Neuronal stem cell (in vitro differentiated cells): Measurements from ENCODE around the gene PRKAG1.
A peak's percentile ranks its signal among the peaks of the same experiment; 100 is the strongest.

Experiments used
- DNase-seq: peaks from one replicate; pipeline ENCODE4 v3.0.0-alpha.2; 2013; ENCODE audit warnings: low spot score
- H2AFZ ChIP-seq: one replicate; pipeline ENCODE4 v1.6.1; 2013; ENCODE audit warnings: mild to moderate bottlenecking, low read length, inconsistent platforms
- H2AK5ac ChIP-seq: 2 replicates; pipeline ENCODE4 v1.6.1; 2013; ENCODE audit warnings: low read depth, mild to moderate bottlenecking, inconsistent platforms, low read length, moderate library complexity, mixed read lengths
- H2BK120ac ChIP-seq: 2 replicates; pipeline ENCODE4 v1.6.1; 2013; ENCODE audit warnings: low read depth, mild to moderate bottlenecking, inconsistent platforms, low read length, moderate library complexity, mixed read lengths
- H2BK12ac ChIP-seq: one replicate; pipeline ENCODE4 v1.6.1; 2013; ENCODE audit warnings: low read length, inconsistent platforms
- H2BK15ac ChIP-seq: 2 replicates; pipeline ENCODE4 v1.6.1; 2013; ENCODE audit warnings: mild to moderate bottlenecking, low read length, inconsistent platforms, mixed read lengths
- H2BK5ac ChIP-seq: one replicate; pipeline ENCODE4 v1.6.1; 2013; ENCODE audit warnings: inconsistent platforms, mild to moderate bottlenecking, low read length, moderate library complexity
- H3K14ac ChIP-seq: one replicate; pipeline ENCODE4 v1.6.1; 2013; ENCODE audit warnings: low read length, inconsistent platforms
- H3K18ac ChIP-seq: 2 replicates; pipeline ENCODE4 v1.6.1; 2013; ENCODE audit warnings: low read length, inconsistent platforms
- H3K23ac ChIP-seq: 2 replicates; pipeline ENCODE4 v1.6.1; 2013; ENCODE audit warnings: low read depth, mild to moderate bottlenecking, mixed read lengths, low read length, inconsistent platforms; ENCODE audit not compliant: poor library complexity
- H3K27ac ChIP-seq: replicated peaks from 3 replicates; pipeline ENCODE4 v1.5.1; 2013; ENCODE audit warnings: low read length, inconsistent platforms
- H3K27me3 ChIP-seq, 3 experiments: 2 replicates each; pipeline ENCODE4 v1.6.1; 2013; ENCODE audit warnings: low read length in 3 of 3, mild to moderate bottlenecking in 2 of 3, inconsistent platforms in 1 of 3, low read depth in 1 of 3, mixed read lengths in 1 of 3, moderate library complexity in 1 of 3; ENCODE audit not compliant: control insufficient read depth in 3 of 3, insufficient read depth in 3 of 3
- H3K36me3 ChIP-seq, 2 donors: replicated peaks in 1 of 2; 2 replicates each; pipeline ENCODE4 v1.6.1; 2013; ENCODE audit warnings: low read length in 2 of 2; ENCODE audit not compliant: control insufficient read depth in 2 of 2, insufficient read depth in 2 of 2
- H3K4ac ChIP-seq: 2 replicates; pipeline ENCODE4 v1.6.1; 2013; ENCODE audit warnings: inconsistent platforms, mild to moderate bottlenecking, low read length, moderate library complexity
- H3K4me1 ChIP-seq, 2 donors: 1 replicate in 1 of 2; 2 replicates in 1 of 2; pipeline ENCODE4 v1.6.1; 2013; ENCODE audit warnings: low read length in 2 of 2, low read depth in 1 of 2; ENCODE audit not compliant: control insufficient read depth in 2 of 2, insufficient read depth in 1 of 2
- H3K4me2 ChIP-seq: one replicate; pipeline ENCODE4 v1.6.1; 2013; ENCODE audit warnings: mild to moderate bottlenecking, low read length, inconsistent platforms; ENCODE audit not compliant: insufficient read depth, poor library complexity, severe bottlenecking
- H3K4me3 ChIP-seq, 2 donors: 2 replicates each; pipeline ENCODE4 v1.5.1; 2013; ENCODE audit warnings: low read length in 2 of 2, mild to moderate bottlenecking in 2 of 2, inconsistent platforms in 1 of 2, moderate library complexity in 1 of 2
- H3K79me1 ChIP-seq: one replicate; pipeline ENCODE4 v1.6.1; 2013; ENCODE audit warnings: low read depth, mild to moderate bottlenecking, inconsistent platforms, low read length, moderate library complexity
- H3K9ac ChIP-seq: one replicate; pipeline ENCODE4 v1.6.1; 2013; ENCODE audit warnings: mild to moderate bottlenecking, low read depth, low read length, inconsistent platforms; ENCODE audit not compliant: poor library complexity
- H3K9me3 ChIP-seq, 2 donors: replicated peaks in 1 of 2; 2 replicates each; pipeline versions ENCODE3 to v1.6.1; 2013; ENCODE audit warnings: low read length in 2 of 2, mild to moderate bottlenecking in 2 of 2, inconsistent platforms in 1 of 2, low read depth in 1 of 2, mixed read lengths in 1 of 2, moderate library complexity in 1 of 2; ENCODE audit not compliant: control insufficient read depth in 2 of 2, insufficient read depth in 1 of 2
- H4K8ac ChIP-seq: one replicate; pipeline ENCODE4 v1.6.1; 2013; ENCODE audit warnings: low read depth, mild to moderate bottlenecking, inconsistent platforms, low read length, moderate library complexity
- H4K91ac ChIP-seq: one replicate; pipeline ENCODE4 v1.6.1; 2013; ENCODE audit warnings: low read length, low read depth, mild to moderate bottlenecking, inconsistent platforms; ENCODE audit not compliant: poor library complexity
- WGBS, 2 donors: extraction: QIAGEN DNeasy Blood & Tissue Kit; methylation state at CpG; one replicate each; pipeline ENCODE4 v1.1.7; 2013; ENCODE audit warnings: missing lambda C conversion rate in 2 of 2, mixed read lengths in 1 of 2; ENCODE audit not compliant: insufficient read length in 2 of 2, insufficient replicate concordance in 1 of 2; ENCODE audit errors: extremely low coverage in 2 of 2; 5-methylcytosine and 5-hydroxymethylcytosine counted together

Gene PRKAG1

DNA sequence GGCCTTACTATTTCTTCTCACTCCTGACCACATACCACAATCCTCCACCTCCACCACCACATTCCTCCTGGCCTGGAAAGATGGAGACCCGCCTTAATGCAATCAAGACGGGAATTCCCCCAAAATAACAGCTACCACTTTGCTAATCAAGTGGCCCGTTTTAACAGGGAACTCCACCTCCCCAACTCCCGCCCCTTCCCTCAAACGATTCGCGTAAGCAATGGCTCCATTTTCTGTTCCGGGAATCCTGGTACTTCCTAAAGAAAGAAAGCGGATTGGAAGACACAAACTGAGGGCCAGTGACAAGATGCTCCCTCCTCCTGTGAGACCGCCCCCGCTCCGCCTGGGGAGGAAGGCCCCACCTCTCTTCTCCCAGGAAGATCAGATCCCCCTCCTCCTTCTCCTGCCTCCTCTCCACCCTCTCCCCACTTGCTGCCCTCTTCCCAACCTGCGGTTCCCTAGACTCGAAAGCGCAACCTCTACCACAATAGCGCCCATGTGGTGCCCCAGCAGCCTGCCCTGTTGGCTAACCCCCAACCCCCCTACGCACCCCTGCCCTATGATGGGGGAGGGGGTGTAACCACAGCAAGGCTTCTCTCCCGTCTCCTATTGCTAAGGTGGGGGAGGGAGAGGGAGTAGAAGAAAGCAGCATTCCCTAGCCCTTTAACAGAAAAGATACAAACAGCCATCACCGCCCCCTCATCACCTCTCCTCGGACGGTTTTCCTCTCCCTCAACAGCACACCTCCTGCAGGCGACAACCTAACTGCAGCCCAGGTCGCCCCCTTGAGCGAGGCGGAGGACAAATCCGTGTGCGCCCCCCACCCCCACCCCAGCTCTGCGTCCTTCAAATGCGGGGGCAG is 62.1 kb downstream of the PRKAG1 start:
- Histone ChIP-seq H2AK5ac (peak overlapping the region; percentile 71), H3K23ac (peak overlapping the region; percentile 82), H2BK5ac (peak overlapping the region; percentile 87), H4K91ac (no peak overlapping the region), H3K9me3 (no peaks in the 10 kb centered on the region), H3K4me2 (peak overlapping the region; percentile 72), H3K27ac (peak overlapping the region; percentile 78), H3K4ac (no peak overlapping the region), H3K27me3 (peaks cover 0 to 2% (median 0%) of the 10 kb centered on the region in 3 experiments), H3K9ac (peak overlapping the region; percentile 98), H3K18ac (peak overlapping the region; percentile 98), H2BK12ac (peak overlapping the region; percentile 16), H3K4me3 (peak overlapping the region; percentile 97 to 98), H2AFZ (peak overlapping the region; percentile 94), H2BK120ac (peak overlapping the region; percentile 21), H3K36me3 (peaks cover 5 to 45% of the 10 kb centered on the region in 2 donors), H3K4me1 (peaks cover 7% of the 10 kb centered on the region in 2 donors), H4K8ac (no peak overlapping the region), H3K79me1 (peaks cover 3% of the 10 kb centered on the region), H3K14ac (no peak overlapping the region), H2BK15ac (peak overlapping the region; percentile 76)
- no CpG with 5 or more reads among the region's 29 CpGs for WGBS, 2 donors
- DNase-seq: peak; percentile 86

DNA sequence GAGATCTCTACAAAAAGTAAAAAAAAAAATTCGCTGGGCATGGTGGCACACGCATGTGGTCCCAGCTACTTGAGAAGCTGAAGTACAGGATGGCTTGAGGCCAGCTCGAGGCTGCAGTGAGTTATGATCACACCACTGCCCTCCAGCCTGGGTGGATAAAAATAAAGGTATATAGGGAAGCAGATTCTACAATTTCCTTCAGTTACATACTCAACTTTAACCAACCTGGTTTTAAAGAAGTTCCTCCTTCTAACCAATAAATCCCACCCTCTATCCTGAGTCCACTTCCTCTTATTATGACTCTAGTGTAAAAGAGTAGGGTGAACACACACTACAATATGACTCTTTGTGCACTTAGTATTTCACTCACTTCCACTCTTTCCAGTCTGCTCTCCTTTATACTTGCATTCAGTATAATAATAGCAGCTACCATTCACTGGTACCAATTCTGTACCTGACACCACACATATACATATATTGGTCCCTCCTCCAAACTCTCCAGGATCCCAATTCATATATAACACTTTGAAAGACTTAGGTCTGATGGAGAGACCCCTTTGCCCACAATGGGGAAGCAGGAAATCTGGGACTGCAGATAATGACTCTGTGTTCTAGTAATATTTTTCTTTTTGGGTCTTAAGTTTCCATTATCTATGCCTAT is 63.6 kb downstream of the PRKAG1 start:
- Histone ChIP-seq H4K8ac (no peak overlapping the region), H2BK15ac (no peak overlapping the region), H3K27ac (no peak overlapping the region), H3K4me1 (peaks cover 7% of the 10 kb centered on the region in 2 donors), H3K4me2 (no peak overlapping the region), H3K36me3 (peaks cover 5 to 48% of the 10 kb centered on the region in 2 donors), H2BK12ac (no peak overlapping the region), H3K18ac (no peak overlapping the region), H4K91ac (no peak overlapping the region), H3K4me3 (peak overlapping the region in 1 of 2 donors; percentile 97), H2BK5ac (no peak overlapping the region), H3K14ac (no peak overlapping the region), H2AFZ (no peak overlapping the region), H3K4ac (no peak overlapping the region), H3K27me3 (no peaks in the 10 kb centered on the region), H3K23ac (no peak overlapping the region), H3K9ac (no peak overlapping the region), H2AK5ac (no peak overlapping the region), H3K9me3 (no peaks in the 10 kb centered on the region), H3K79me1 (peaks cover 3% of the 10 kb centered on the region), H2BK120ac (no peak overlapping the region)
- no peak for DNase-seq
- WGBS, 2 donors: no CpG with 5 or more reads among the region's 3 CpGs

DNA sequence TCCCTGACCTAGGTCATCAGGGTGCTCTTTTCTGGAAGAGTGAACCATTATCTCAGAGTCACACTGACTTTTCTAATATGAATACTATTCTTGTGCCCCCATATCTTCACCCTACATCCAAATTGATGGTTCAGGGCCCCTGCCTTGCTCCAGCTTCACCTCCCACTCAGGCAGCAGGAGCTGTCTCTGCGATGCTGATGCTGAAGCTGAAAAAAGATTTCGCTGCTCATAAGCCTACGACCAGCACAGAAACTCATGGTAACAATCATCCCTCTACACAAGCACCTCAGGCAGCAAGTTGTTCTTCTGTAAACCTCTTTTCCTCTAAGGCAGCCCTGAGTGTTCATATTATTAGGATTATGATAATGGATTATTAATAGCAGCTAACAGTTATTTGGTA is 64.5 kb downstream of the PRKAG1 start:
- Histone ChIP-seq H3K4me1 (peaks cover 7% of the 10 kb centered on the region in 2 donors), H3K4ac (no peak overlapping the region), H3K23ac (no peak overlapping the region), H4K91ac (no peak overlapping the region), H2AK5ac (no peak overlapping the region), H3K4me3 (no peak overlapping the region), H3K9me3 (no peaks in the 10 kb centered on the region), H3K18ac (no peak overlapping the region), H2BK12ac (no peak overlapping the region), H3K4me2 (no peak overlapping the region), H2AFZ (no peak overlapping the region), H3K14ac (no peak overlapping the region), H4K8ac (no peak overlapping the region), H3K36me3 (peaks cover 5 to 54% of the 10 kb centered on the region in 2 donors), H2BK120ac (no peak overlapping the region), H2BK15ac (no peak overlapping the region), H3K79me1 (peaks cover 5% of the 10 kb centered on the region), H3K9ac (no peak overlapping the region), H3K27ac (no peak overlapping the region), H2BK5ac (no peak overlapping the region), H3K27me3 (no peaks in the 10 kb centered on the region)
- WGBS, 2 donors: no CpG with 5 or more reads among the region's 3 CpGs
- no peak for DNase-seq

DNA sequence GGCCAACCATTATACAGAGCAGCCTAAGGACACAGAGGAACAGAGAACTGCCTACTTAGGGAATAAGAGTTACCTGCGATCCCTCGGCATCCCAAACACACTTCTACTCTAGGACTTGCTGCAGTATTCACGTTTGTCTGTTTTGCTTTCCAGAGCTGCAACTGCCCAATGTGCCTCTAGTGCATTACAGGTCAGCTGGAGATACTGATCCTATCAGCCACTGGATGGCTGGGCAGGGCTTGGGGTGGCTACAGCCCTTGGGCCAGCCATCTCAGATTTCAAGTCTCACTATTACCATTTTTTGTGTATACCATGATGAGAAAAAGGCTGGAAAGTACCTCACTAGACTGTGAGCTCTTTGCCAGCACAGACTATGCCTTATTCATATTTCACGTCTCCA is 65.9 kb downstream of the PRKAG1 start:
- Histone ChIP-seq H2BK5ac (no peak overlapping the region), H3K79me1 (peaks cover 5% of the 10 kb centered on the region), H3K23ac (no peak overlapping the region), H3K14ac (no peak overlapping the region), H3K9ac (no peak overlapping the region), H2AFZ (no peak overlapping the region), H2AK5ac (no peak overlapping the region), H4K91ac (no peak overlapping the region), H3K18ac (no peak overlapping the region), H2BK15ac (no peak overlapping the region), H3K4me1 (peaks cover 4 to 7% of the 10 kb centered on the region in 2 donors), H2BK12ac (no peak overlapping the region), H3K9me3 (no peaks in the 10 kb centered on the region), H4K8ac (no peak overlapping the region), H3K27ac (no peak overlapping the region), H2BK120ac (no peak overlapping the region), H3K4ac (no peak overlapping the region), H3K4me2 (no peak overlapping the region), H3K27me3 (no peaks in the 10 kb centered on the region), H3K4me3 (no peak overlapping the region), H3K36me3 (peaks cover 5 to 61% of the 10 kb centered on the region in 2 donors)
- no CpG with 5 or more reads among the region's 4 CpGs for WGBS, 2 donors
- DNase-seq: no peak
